HepG2 (cell line): ENCODE results near the gene PKNOX2. TPM values are rescaled to one million over a fixed set of nuclear protein-coding genes. Genes with fewer than 3 reads are reported as not detected.

Experiments used
- CC2D1A ChIP-seq: sonication (generic); formaldehyde crosslinking; IDR thresholded peaks from 2 replicates; pipeline ENCODE4 v1.8.1; 2023; ENCODE audit warnings: mild to moderate bottlenecking, missing genetic modification reagents
- SCMH1 ChIP-seq: sonication (generic); formaldehyde crosslinking; IDR thresholded peaks from 2 replicates; pipeline ENCODE4 v1.9.0; 2021; ENCODE audit warnings: missing genetic modification reagents, mild to moderate bottlenecking, borderline replicate concordance
- SYNCRIP ChIP-seq: fragments of 200-400 bp; formaldehyde crosslinking; IDR thresholded peaks from 2 replicates; pipeline ENCODE4 v1.6.1; 2018; ENCODE audit warnings: mild to moderate bottlenecking, low read depth, low read length; ENCODE audit not compliant: insufficient read depth
- ZNF12 ChIP-seq: sonication (generic); formaldehyde crosslinking; IDR thresholded peaks from 2 replicates; pipeline ENCODE4 v1.5.0; 2020; ENCODE audit warnings: missing genetic modification reagents
- polyA plus RNA-seq, 8 experiments: library from polyadenylated mRNA; depleted of rRNA in 3 of 8; stranded (reverse) in 7 of 8; unstranded in 1 of 8; fragments of >200 nt; fragmentation: Illumina TruSeq in 4 of 8; extraction: Trizol in 4 of 8; gene quantifications; 2 replicates each; pipeline versions ENCODE4 v1.2.1 to v1.2.3, GENCODE V29; 2011 to 2016; ENCODE audit warnings: low read depth in 4 of 8, missing spikeins in 1 of 8, mixed read lengths in 1 of 8; ENCODE audit not compliant: insufficient read depth in 1 of 8
- total RNA-seq, 5 experiments: library from RNA; depleted of rRNA; stranded (reverse); fragments of >200 nt; fragmentation: Illumina TruSeq; extraction: Trizol; gene quantifications; 2 replicates each; pipeline ENCODE4 v1.2.3, GENCODE V29; 2016; ENCODE audit warnings: low read depth in 1 of 5
- TF ChIP-seq, protein P1 (sequence below): sonication (generic); formaldehyde crosslinking; conservative IDR thresholded peaks from 2 replicates; pipeline ENCODE4 v1.4.0; 2020; ENCODE audit warnings: missing genetic modification reagents
- TF ChIP-seq, protein P2 (sequence below): sonication (generic); formaldehyde crosslinking; IDR thresholded peaks from 2 replicates; pipeline ENCODE4 v1.4.0; 2020; ENCODE audit warnings: mild to moderate bottlenecking, missing genetic modification reagents
- TF ChIP-seq, protein P3 (sequence below), 2 experiments: fragments of 450-650 bp in 1 of 2; sonication (generic) in 1 of 2; formaldehyde crosslinking in 1 of 2; IDR thresholded peaks; 2 replicates each; pipeline versions ENCODE4 v1.6.1 to v1.8.0; 2016 to 2022; ENCODE audit warnings: antibody characterized with exemption in 1 of 2, mild to moderate bottlenecking in 1 of 2, missing genetic modification reagents in 1 of 2
- TF ChIP-seq, protein P4 (sequence below): sonication (generic); formaldehyde crosslinking; IDR thresholded peaks from 2 replicates; pipeline ENCODE4 v1.5.0; 2020; ENCODE audit warnings: missing genetic modification reagents

Gene PKNOX2
- total and polyA plus RNA-seq, 2 of the 13 experiments (the other 11 are each of a cell fraction or from before 2014, with no cell fraction given), result not detected

DNA sequence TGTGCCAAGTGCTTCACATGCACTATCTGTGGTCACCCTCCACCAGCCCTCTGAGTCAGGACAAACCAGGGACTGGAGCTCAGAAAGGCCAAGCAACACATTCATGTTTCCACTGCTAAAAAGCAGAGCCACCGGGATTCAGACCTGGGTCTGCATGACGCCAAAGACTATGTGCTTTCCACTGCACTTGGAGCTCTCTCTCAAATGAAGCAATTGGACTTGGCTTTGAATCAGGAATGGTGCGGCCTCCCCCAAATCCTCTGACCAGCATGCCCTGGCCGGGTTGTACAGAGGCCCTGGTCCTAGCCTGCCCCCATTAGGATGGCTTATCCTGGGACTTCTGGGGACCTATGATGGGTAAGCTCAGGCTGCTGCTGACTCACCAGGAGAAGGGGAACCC, 80.7 kb downstream of the PKNOX2 start (continued):
- TF ChIP-seq, protein P1, sequence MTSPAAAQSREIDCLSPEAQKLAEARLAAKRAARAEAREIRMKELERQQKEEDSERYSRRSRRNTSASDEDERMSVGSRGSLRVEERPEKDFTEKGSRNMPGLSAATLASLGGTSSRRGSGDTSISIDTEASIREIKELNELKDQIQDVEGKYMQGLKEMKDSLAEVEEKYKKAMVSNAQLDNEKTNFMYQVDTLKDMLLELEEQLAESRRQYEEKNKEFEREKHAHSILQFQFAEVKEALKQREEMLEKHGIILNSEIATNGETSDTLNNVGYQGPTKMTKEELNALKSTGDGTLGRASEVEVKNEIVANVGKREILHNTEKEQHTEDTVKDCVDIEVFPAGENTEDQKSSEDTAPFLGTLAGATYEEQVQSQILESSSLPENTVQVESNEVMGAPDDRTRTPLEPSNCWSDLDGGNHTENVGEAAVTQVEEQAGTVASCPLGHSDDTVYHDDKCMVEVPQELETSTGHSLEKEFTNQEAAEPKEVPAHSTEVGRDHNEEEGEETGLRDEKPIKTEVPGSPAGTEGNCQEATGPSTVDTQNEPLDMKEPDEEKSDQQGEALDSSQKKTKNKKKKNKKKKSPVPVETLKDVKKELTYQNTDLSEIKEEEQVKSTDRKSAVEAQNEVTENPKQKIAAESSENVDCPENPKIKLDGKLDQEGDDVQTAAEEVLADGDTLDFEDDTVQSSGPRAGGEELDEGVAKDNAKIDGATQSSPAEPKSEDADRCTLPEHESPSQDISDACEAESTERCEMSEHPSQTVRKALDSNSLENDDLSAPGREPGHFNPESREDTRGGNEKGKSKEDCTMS (CRISPR knock-in tag), result no peak
- TF ChIP-seq, protein P2, sequence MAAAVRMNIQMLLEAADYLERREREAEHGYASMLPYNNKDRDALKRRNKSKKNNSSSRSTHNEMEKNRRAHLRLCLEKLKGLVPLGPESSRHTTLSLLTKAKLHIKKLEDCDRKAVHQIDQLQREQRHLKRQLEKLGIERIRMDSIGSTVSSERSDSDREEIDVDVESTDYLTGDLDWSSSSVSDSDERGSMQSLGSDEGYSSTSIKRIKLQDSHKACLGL (CRISPR knock-in tag), result no peak
- TF ChIP-seq, protein P3, sequence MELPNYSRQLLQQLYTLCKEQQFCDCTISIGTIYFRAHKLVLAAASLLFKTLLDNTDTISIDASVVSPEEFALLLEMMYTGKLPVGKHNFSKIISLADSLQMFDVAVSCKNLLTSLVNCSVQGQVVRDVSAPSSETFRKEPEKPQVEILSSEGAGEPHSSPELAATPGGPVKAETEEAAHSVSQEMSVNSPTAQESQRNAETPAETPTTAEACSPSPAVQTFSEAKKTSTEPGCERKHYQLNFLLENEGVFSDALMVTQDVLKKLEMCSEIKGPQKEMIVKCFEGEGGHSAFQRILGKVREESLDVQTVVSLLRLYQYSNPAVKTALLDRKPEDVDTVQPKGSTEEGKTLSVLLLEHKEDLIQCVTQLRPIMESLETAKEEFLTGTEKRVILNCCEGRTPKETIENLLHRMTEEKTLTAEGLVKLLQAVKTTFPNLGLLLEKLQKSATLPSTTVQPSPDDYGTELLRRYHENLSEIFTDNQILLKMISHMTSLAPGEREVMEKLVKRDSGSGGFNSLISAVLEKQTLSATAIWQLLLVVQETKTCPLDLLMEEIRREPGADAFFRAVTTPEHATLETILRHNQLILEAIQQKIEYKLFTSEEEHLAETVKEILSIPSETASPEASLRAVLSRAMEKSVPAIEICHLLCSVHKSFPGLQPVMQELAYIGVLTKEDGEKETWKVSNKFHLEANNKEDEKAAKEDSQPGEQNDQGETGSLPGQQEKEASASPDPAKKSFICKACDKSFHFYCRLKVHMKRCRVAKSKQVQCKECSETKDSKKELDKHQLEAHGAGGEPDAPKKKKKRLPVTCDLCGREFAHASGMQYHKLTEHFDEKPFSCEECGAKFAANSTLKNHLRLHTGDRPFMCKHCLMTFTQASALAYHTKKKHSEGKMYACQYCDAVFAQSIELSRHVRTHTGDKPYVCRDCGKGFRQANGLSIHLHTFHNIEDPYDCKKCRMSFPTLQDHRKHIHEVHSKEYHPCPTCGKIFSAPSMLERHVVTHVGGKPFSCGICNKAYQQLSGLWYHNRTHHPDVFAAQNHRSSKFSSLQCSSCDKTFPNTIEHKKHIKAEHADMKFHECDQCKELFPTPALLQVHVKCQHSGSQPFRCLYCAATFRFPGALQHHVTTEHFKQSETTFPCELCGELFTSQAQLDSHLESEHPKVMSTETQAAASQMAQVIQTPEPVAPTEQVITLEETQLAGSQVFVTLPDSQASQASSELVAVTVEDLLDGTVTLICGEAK (IDR thresholded peaks at IDR 0.05), result no peak
- TF ChIP-seq, protein P3 (CRISPR knock-in tag; IDR thresholded peaks at IDR 0.05), result no peak
- TF ChIP-seq ZNF12 (CRISPR knock-in tag) (no peak), SCMH1 (CRISPR knock-in tag) (no peak), CC2D1A (CRISPR knock-in tag) (no peak), SYNCRIP (no peak)
- TF ChIP-seq, protein P4, sequence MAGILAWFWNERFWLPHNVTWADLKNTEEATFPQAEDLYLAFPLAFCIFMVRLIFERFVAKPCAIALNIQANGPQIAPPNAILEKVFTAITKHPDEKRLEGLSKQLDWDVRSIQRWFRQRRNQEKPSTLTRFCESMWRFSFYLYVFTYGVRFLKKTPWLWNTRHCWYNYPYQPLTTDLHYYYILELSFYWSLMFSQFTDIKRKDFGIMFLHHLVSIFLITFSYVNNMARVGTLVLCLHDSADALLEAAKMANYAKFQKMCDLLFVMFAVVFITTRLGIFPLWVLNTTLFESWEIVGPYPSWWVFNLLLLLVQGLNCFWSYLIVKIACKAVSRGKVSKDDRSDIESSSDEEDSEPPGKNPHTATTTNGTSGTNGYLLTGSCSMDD, result no peak
